Duodenal mucosa (tissue), 2 donors: ENCODE measurements around the gene DCTD.

Experiments
- H3K27ac ChIP-seq: one replicate; pipeline ENCODE4 v1.7.0; 2013; ENCODE audit warnings: low read depth, low read length
- H3K27me3 ChIP-seq, 2 donors: one replicate each; pipeline ENCODE4 v1.7.0; 2013; ENCODE audit warnings: low read length in 2 of 2, control low read depth in 1 of 2; ENCODE audit not compliant: insufficient read depth in 2 of 2, control insufficient read depth in 1 of 2
- H3K36me3 ChIP-seq, 2 donors: one replicate each; pipeline ENCODE4 v1.7.0; 2013; ENCODE audit warnings: low read length in 2 of 2, control low read depth in 1 of 2; ENCODE audit not compliant: insufficient read depth in 2 of 2, control insufficient read depth in 1 of 2
- H3K4me1 ChIP-seq, 2 donors: one replicate each; pipeline ENCODE4 v1.7.0; 2013; ENCODE audit warnings: low read length in 2 of 2, control low read depth in 1 of 2; ENCODE audit not compliant: insufficient read depth in 2 of 2, control insufficient read depth in 1 of 2
- H3K4me3 ChIP-seq, 2 donors: one replicate each; pipeline ENCODE4 v1.7.0; 2013; ENCODE audit warnings: low read length in 2 of 2, low read depth in 1 of 2
- H3K9ac ChIP-seq, 2 donors: one replicate each; pipeline ENCODE4 v1.7.0; 2013; ENCODE audit warnings: low read length in 2 of 2, low read depth in 1 of 2
- H3K9me3 ChIP-seq, 2 donors: one replicate each; pipeline ENCODE4 v1.7.0; 2013; ENCODE audit warnings: low read length in 2 of 2, control low read depth in 1 of 2; ENCODE audit not compliant: control insufficient read depth in 1 of 2

Gene DCTD

GRCh38 chr4:182884040-182884439 is 33.1 kb downstream of the DCTD start:
- no peaks in the 10 kb centered on the region for H3K27me3 ChIP-seq
- peaks cover 27 to 33% of the 10 kb centered on the region in 2 donors for H3K36me3 ChIP-seq
- no peak overlapping the region for H3K9ac ChIP-seq

GRCh38 chr4:182883351-182883750 is 33.8 kb downstream of the DCTD start:
- Histone ChIP-seq H3K9me3 (peaks cover 6 to 9% of the 10 kb centered on the region in 2 donors), H3K4me3 (no peak overlapping the region), H3K27me3 (no peaks in the 10 kb centered on the region), H3K9ac (no peak overlapping the region), H3K4me1 (peaks cover 16 to 18% of the 10 kb centered on the region in 2 donors), H3K27ac (no peak overlapping the region), H3K36me3 (peaks cover 24 to 28% of the 10 kb centered on the region in 2 donors)

More at GRCh38 chr4:182884040-182884439, 33.1 kb downstream of the DCTD start:
- Histone ChIP-seq H3K9me3 (peaks cover 6 to 9% of the 10 kb centered on the region in 2 donors), H3K4me1 (peaks cover 16% of the 10 kb centered on the region in 2 donors), H3K27ac (no peak overlapping the region), H3K4me3 (no peak overlapping the region)

GRCh38 chr4:182881914-182882313 is 35.3 kb downstream of the DCTD start:
- Histone ChIP-seq H3K4me1 (peaks cover 16 to 18% of the 10 kb centered on the region in 2 donors), H3K36me3 (peaks cover 21 to 24% of the 10 kb centered on the region in 2 donors), H3K4me3 (no peak overlapping the region), H3K27ac (no peak overlapping the region), H3K9ac (no peak overlapping the region), H3K9me3 (peaks cover 6 to 9% of the 10 kb centered on the region in 2 donors), H3K27me3 (no peaks in the 10 kb centered on the region)

GRCh38 chr4:182880387-182881356 is 36.5 kb downstream of the DCTD start:
- peaks cover 14 to 18% of the 10 kb centered on the region in 2 donors for H3K36me3 ChIP-seq
- peak overlapping the region; percentile 53 to 57 for H3K4me3 ChIP-seq
- no peak overlapping the region for H3K27ac ChIP-seq
- peaks cover 6 to 9% of the 10 kb centered on the region in 2 donors for H3K9me3 ChIP-seq
- H3K4me1 ChIP-seq, result peaks cover 16 to 18% of the 10 kb centered on the region in 2 donors
- no peak overlapping the region for H3K9ac ChIP-seq
- no peaks in the 10 kb centered on the region for H3K27me3 ChIP-seq

- no peak overlapping the region for H3K9ac ChIP-seq
- H3K27ac ChIP-seq, result no peak overlapping the region
- H3K9me3 ChIP-seq, result peaks cover under 1 to 3% of the 10 kb centered on the region in 2 donors
- no peak overlapping the region for H3K4me3 ChIP-seq
- H3K27me3 ChIP-seq, result no peaks in the 10 kb centered on the region
- peaks cover 8 to 13% of the 10 kb centered on the region in 2 donors for H3K36me3 ChIP-seq
- H3K4me1 ChIP-seq, result peaks cover 16 to 18% of the 10 kb centered on the region in 2 donors
Observed at GRCh38 chr4:182879913-182880312, 37.3 kb downstream of the DCTD start.

- Histone ChIP-seq H3K27me3 (no peaks in the 10 kb centered on the region), H3K27ac (no peak overlapping the region), H3K9ac (no peak overlapping the region), H3K9me3 (no peaks in the 10 kb centered on the region), H3K36me3 (peaks cover 5 to 10% of the 10 kb centered on the region in 2 donors), H3K4me3 (no peak overlapping the region), H3K4me1 (peaks cover 16 to 18% of the 10 kb centered on the region in 2 donors)
Observed at GRCh38 chr4:182878633-182879495, 38.3 kb downstream of the DCTD start.

- peaks cover 16 to 18% of the 10 kb centered on the region in 2 donors for H3K4me1 ChIP-seq
- no peak overlapping the region for H3K9ac ChIP-seq
- peaks cover 0 to 3% of the 10 kb centered on the region in 2 donors for H3K36me3 ChIP-seq
- H3K9me3 ChIP-seq, result no peaks in the 10 kb centered on the region
- no peak overlapping the region for H3K27ac ChIP-seq
- no peak overlapping the region for H3K4me3 ChIP-seq
- no peaks in the 10 kb centered on the region for H3K27me3 ChIP-seq
Observed at GRCh38 chr4:182877326-182877883, 39.8 kb downstream of the DCTD start.

GRCh38 chr4:182876427-182876826 is 40.8 kb downstream of the DCTD start:
- H3K27me3 ChIP-seq, result no peaks in the 10 kb centered on the region
- H3K4me1 ChIP-seq, result peaks cover 16 to 18% of the 10 kb centered on the region in 2 donors
- no peak overlapping the region for H3K9ac ChIP-seq
- H3K27ac ChIP-seq, result no peak overlapping the region
- H3K36me3 ChIP-seq, result peaks cover 0 to 3% of the 10 kb centered on the region in 2 donors
- no peak overlapping the region for H3K4me3 ChIP-seq
- no peaks in the 10 kb centered on the region for H3K9me3 ChIP-seq

GRCh38 chr4:182875453-182876405 is 41.5 kb downstream of the DCTD start:
- peaks cover 9 to 13% of the 10 kb centered on the region in 2 donors for H3K4me1 ChIP-seq
- no peaks in the 10 kb centered on the region for H3K9me3 ChIP-seq
- H3K4me3 ChIP-seq, result no peak overlapping the region
- H3K9ac ChIP-seq, result no peak overlapping the region
- H3K36me3 ChIP-seq, result no peaks in the 10 kb centered on the region
- no peak overlapping the region for H3K27ac ChIP-seq
- H3K27me3 ChIP-seq, result no peaks in the 10 kb centered on the region
